ENCODE data around the gene EPHB3.

DNA sequence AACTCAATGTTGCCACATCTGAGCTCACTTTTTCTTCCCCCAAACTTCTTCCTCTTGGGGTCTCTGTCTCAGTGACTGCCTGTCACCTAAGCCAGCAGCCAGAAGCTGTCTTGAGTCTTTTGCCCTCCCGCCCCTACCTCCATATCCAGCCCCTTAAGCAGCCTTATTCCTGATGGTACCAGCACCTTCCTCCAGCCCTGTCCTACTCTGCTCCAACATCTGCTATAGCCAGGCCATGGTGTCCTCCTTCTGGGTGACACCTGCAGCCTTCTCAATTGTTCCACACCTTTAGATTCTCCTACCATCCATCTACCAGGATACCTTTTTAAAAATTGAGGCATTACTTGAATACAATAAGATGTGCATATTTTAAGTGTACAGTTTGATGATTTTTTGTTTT is 53.8 kb downstream of the EPHB3 start:
- TF ChIP-seq, protein P1, sequence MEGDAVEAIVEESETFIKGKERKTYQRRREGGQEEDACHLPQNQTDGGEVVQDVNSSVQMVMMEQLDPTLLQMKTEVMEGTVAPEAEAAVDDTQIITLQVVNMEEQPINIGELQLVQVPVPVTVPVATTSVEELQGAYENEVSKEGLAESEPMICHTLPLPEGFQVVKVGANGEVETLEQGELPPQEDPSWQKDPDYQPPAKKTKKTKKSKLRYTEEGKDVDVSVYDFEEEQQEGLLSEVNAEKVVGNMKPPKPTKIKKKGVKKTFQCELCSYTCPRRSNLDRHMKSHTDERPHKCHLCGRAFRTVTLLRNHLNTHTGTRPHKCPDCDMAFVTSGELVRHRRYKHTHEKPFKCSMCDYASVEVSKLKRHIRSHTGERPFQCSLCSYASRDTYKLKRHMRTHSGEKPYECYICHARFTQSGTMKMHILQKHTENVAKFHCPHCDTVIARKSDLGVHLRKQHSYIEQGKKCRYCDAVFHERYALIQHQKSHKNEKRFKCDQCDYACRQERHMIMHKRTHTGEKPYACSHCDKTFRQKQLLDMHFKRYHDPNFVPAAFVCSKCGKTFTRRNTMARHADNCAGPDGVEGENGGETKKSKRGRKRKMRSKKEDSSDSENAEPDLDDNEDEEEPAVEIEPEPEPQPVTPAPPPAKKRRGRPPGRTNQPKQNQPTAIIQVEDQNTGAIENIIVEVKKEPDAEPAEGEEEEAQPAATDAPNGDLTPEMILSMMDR (IDR thresholded peaks at IDR 0.05; ENCODE audit: low read depth, low read length), result no peak
- TF ChIP-seq MYC (IDR thresholded peaks at IDR 0.05; ENCODE audit: low read depth, low read length) (no peak), POLR2A (IDR thresholded peaks at IDR 0.05; ENCODE audit: extremely low read depth, insufficient read length) (no peak)

Measured in NB4 (cell line).